ENCODE measurements around the gene SLC1A7. TPM values are rescaled to one million over a fixed set of nuclear protein-coding genes. Genes with fewer than 3 reads are reported as not detected.

The SLC1A7 gene
- total and polyA plus RNA-seq, 2 of the 13 experiments (the other 11 are each of a cell fraction or from before 2014, with no cell fraction given) = 0.04 to 2.0 TPM

- TF ChIP-seq TEF (CRISPR knock-in tag; IDR thresholded peaks at IDR 0.05) (0 out of 2 replicates have a peak, but pooled peaks have one; percentile 27), KLF12 (CRISPR knock-in tag; IDR thresholded peaks at IDR 0.05; ENCODE audit: borderline replicate concordance) (peak; percentile 47; the same call in 1 of the 2 replicates), KDM6A (CRISPR knock-in tag; IDR thresholded peaks at IDR 0.05; ENCODE audit: low read depth) (peak; percentile 79), ZNF512B (CRISPR knock-in tag; IDR thresholded peaks at IDR 0.05; ENCODE audit: borderline replicate concordance) (0 out of 2 replicates have a peak, but pooled peaks have one; percentile 65), XBP1 (CRISPR knock-in tag; IDR thresholded peaks at IDR 0.05) (0 out of 2 replicates have a peak, but pooled peaks have one; percentile 23), MIER2 (CRISPR knock-in tag; IDR thresholded peaks at IDR 0.05) (peak; percentile 48; the same call in 1 of the 2 replicates)
- TF ChIP-seq, protein P1, sequence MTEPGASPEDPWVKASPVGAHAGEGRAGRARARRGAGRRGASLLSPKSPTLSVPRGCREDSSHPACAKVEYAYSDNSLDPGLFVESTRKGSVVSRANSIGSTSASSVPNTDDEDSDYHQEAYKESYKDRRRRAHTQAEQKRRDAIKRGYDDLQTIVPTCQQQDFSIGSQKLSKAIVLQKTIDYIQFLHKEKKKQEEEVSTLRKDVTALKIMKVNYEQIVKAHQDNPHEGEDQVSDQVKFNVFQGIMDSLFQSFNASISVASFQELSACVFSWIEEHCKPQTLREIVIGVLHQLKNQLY (CRISPR knock-in tag; IDR thresholded peaks at IDR 0.05) = 0 out of 2 replicates have a peak, but pooled peaks have one; percentile 45
- TF ChIP-seq, protein P2, sequence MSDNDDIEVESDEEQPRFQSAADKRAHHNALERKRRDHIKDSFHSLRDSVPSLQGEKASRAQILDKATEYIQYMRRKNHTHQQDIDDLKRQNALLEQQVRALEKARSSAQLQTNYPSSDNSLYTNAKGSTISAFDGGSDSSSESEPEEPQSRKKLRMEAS (IDR thresholded peaks at IDR 0.05) = peak; percentile 92
Measured at GRCh38 chr1:53089478-53090226, 52.8 kb downstream of the SLC1A7 start (continued).

Data from HepG2 (cell line).